Mucosa of stomach (tissue), 1 donor: ENCODE results near the gene ATP6AP1.

ENCODE experiments used
- H3K27me3 ChIP-seq: one replicate; pipeline ENCODE4 v1.7.0; 2013; ENCODE audit warnings: mild to moderate bottlenecking, low read length; ENCODE audit not compliant: control insufficient read depth, insufficient read depth
- H3K36me3 ChIP-seq: one replicate; pipeline ENCODE4 v1.7.0; 2013; ENCODE audit warnings: low read length; ENCODE audit not compliant: control insufficient read depth, insufficient read depth
- H3K4me1 ChIP-seq: one replicate; pipeline ENCODE4 v1.7.0; 2013; ENCODE audit warnings: mild to moderate bottlenecking, low read length; ENCODE audit not compliant: control insufficient read depth, insufficient read depth
- H3K4me3 ChIP-seq: one replicate; pipeline ENCODE4 v1.7.0; 2013; ENCODE audit warnings: low read length
- H3K9ac ChIP-seq: one replicate; pipeline ENCODE4 v1.7.0; 2013; ENCODE audit warnings: mild to moderate bottlenecking, low read length, moderate library complexity
- H3K9me3 ChIP-seq: one replicate; pipeline ENCODE4 v1.7.0; 2013; ENCODE audit warnings: mild to moderate bottlenecking, low read length, moderate library complexity; ENCODE audit not compliant: control insufficient read depth
- donor health status: Pancreatic carcinoma.

ATP6AP1 gene

DNA sequence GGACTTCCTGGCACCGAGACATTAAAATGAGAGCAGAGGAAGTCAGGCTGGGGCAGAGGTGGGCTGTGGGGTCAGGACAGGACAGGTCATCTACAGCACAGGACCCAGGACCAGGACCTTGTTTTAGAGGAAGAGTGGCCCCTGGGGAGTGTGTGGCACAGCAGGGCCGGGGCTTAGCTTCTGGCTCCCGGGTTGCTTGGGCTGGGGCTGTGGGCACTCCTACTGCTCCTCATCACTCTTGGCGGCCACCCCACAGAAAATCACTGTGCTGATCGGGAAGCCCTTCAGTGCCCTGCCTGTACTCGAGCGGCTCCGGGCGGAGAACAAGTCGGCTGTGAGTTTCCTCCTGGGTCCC lies 8.1 kb upstream of the ATP6AP1 start:
- Histone ChIP-seq H3K27me3 (no peaks in the 10 kb centered on the region), H3K9ac (no peak overlapping the region), H3K4me3 (no peak overlapping the region), H3K4me1 (no peaks in the 10 kb centered on the region), H3K9me3 (no peaks in the 10 kb centered on the region), H3K36me3 (no peaks in the 10 kb centered on the region)

DNA sequence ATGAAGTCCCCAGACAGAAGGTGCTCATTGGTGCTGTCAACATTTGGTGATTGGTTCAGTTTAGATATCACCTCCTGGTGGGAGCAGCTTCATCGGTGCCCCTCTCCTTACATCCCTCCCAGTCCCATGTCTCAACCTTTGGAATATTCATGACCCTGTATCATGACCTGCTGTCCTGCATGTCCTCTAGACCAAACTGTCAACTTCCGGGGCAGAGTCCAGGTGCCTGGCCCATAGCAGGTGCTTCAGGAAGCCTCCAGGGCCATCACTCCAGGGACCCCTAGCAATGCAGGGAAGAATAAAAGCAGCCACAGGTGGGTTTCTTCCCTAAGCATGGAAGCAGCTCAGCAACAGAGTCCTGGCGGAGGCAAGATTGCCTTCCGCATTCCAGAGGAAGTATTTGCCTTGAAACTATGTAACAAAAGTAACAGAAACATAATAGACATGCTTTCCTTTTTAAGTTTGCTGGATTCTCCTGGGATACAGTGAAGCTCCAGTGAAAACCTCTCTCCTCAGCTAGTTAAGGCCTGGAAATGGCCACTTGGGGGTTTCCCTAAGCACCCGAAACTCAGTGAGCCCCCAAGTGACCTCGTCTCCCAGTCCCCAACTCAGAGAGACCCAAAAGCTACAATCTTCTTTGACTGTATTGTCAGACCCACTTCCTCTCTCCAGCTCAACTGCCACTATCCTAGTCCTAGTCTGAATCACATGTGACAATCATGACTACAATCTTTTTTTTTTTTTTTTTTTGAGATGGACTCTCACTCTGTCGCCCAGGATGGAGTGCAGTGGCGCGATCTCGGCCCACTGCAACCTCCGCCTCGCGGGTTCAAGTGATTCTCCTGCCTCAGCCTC lies 1.3 kb upstream of the ATP6AP1 start:
- no peak overlapping the region for H3K9ac ChIP-seq
- no peaks in the 10 kb centered on the region for H3K36me3 ChIP-seq
- H3K4me3 ChIP-seq: no peak overlapping the region

DNA sequence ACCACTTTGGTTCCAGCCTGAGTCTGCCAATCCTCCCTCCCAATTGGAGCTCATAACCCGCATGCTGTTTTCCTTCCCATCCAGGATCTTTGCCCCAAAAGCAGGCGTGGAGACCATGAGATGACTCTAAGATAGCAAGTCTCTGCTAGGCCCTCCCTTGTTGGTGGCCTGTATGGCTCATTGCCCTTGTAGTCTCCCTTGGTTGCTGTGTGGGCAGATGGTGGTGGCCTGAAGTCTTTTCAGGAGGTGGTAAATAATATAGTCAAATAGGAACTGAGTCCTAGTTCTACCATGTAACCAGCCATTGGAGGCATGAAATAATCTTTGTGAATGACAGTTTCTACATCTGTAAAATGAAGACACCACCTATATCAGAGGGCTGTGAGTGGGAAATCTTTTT lies 1.2 kb downstream of the ATP6AP1 start:
- Histone ChIP-seq H3K36me3 (no peaks in the 10 kb centered on the region), H3K9ac (peak overlapping the region; percentile 53), H3K27me3 (no peaks in the 10 kb centered on the region), H3K9me3 (no peaks in the 10 kb centered on the region), H3K4me1 (peaks cover 22% of the 10 kb centered on the region), H3K4me3 (no peak overlapping the region)

More for the DNA sequence above, 1.3 kb upstream of the ATP6AP1 start:
- H3K27me3 ChIP-seq: no peaks in the 10 kb centered on the region
- no peaks in the 10 kb centered on the region for H3K9me3 ChIP-seq
- H3K4me1 ChIP-seq: peaks cover 22% of the 10 kb centered on the region

DNA sequence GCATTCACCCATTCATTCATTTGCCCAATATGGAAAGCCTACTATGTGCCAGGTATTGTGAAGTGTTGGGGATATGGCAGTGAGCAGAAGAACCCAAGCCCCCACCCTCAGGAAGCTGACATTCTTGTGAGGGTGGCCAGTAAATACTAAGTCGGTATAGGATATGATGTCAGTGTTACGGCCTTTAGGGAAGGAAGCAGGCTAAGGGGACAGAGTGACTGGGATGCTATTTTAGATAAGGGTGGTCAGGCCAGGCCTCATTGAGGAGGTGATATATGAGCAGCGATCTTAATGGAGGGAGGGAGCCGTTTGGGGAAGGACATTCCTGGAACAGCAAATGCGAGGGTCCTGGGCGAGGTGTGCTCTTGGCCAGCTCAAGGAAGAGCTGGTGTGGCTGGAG lies 2.0 kb downstream of the ATP6AP1 start:
- Histone ChIP-seq H3K27me3 (no peaks in the 10 kb centered on the region), H3K36me3 (no peaks in the 10 kb centered on the region), H3K9ac (peak overlapping the region; percentile 15), H3K4me1 (peaks cover 22% of the 10 kb centered on the region), H3K4me3 (no peak overlapping the region), H3K9me3 (no peaks in the 10 kb centered on the region)

DNA sequence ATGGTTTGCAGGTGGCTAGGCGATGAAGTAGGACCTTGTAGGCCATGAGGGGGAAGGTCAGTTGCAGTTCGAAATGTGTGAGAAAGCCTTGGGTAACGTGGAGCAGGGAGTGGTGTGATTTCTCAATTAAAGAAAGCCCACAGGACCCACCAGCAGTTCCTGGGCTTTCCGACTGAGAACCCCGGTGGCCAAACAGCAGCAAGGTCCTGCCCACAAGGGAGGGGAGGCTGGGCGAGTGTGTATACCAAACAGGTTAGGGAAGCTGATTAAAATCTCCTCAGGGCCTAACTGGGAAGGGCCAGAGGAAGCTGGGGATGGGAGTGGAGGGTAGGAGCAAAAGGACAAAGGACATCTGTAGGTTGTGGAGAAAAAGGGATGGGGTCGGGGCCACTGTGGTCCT lies 2.4 kb downstream of the ATP6AP1 start:
- H3K4me3 ChIP-seq: no peak overlapping the region
- peaks cover 22% of the 10 kb centered on the region for H3K4me1 ChIP-seq
- H3K36me3 ChIP-seq: no peaks in the 10 kb centered on the region
- H3K27me3 ChIP-seq: no peaks in the 10 kb centered on the region
- H3K9me3 ChIP-seq: no peaks in the 10 kb centered on the region
- H3K9ac ChIP-seq: peak overlapping the region; percentile 15

DNA sequence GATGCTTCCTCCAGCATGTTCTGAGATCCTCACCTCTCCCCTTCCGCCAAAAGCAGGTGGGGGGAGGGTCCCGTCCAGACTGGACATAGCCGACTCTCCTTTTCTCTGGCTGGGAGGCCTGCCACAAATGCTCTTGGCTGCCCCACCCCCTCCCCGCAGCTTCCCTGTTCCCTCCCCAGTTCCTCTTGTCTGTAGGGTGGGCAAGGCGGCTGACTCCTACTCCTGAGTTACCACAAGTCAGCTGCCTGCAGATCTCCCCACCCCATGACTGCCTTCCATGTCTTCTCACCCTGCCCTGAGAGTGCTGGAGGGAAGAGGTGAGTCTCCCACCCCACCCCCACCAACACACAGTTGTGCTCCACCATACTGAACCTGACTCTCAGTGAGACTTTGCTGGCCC lies 2.9 kb downstream of the ATP6AP1 start:
- Histone ChIP-seq H3K27me3 (no peaks in the 10 kb centered on the region), H3K4me1 (peaks cover 22% of the 10 kb centered on the region), H3K4me3 (no peak overlapping the region), H3K9ac (no peak overlapping the region), H3K36me3 (no peaks in the 10 kb centered on the region), H3K9me3 (no peaks in the 10 kb centered on the region)

DNA sequence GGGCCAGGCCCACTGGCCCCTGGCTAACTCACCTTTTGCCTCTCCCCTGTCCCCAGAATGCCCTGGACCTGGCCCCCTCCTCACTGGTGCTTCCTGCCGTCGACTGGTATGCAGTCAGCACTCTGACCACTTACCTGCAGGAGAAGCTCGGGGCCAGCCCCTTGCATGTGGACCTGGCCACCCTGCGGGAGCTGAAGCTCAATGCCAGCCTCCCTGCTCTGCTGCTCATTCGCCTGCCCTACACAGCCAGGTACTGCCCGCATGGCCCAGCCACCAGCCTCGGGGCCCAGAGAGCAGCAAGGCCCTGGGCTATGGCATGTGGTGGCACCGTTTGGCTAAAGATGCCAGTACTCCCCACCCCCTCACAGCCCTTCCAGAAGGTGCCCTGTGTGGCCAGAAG lies 3.7 kb downstream of the ATP6AP1 start:
- no peaks in the 10 kb centered on the region for H3K36me3 ChIP-seq
- no peak overlapping the region for H3K9ac ChIP-seq
- no peaks in the 10 kb centered on the region for H3K27me3 ChIP-seq
- no peak overlapping the region for H3K4me3 ChIP-seq
- peaks cover 20% of the 10 kb centered on the region for H3K4me1 ChIP-seq
- no peaks in the 10 kb centered on the region for H3K9me3 ChIP-seq

DNA sequence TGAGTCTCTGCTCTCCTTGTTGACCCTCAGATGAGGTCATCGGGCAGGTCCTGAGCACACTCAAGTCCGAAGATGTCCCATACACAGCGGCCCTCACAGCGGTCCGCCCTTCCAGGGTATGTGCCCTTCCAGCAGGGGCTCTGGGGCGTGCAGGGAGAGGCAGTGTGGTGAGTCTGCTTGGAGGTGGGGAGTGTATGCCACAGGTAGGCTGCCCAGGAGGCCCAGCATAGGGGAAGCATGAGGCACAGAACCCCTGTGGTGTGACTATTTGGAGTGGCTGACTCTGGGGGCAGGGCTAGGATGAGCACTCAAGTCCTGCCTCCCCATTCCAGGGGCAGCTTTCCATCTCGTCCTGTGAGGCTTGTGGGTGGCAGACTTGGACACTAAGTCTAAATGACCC lies 5.1 kb downstream of the ATP6AP1 start:
- Histone ChIP-seq H3K9me3 (no peaks in the 10 kb centered on the region), H3K9ac (no peak overlapping the region), H3K4me1 (peaks cover 21% of the 10 kb centered on the region), H3K4me3 (no peak overlapping the region), H3K27me3 (no peaks in the 10 kb centered on the region), H3K36me3 (no peaks in the 10 kb centered on the region)

DNA sequence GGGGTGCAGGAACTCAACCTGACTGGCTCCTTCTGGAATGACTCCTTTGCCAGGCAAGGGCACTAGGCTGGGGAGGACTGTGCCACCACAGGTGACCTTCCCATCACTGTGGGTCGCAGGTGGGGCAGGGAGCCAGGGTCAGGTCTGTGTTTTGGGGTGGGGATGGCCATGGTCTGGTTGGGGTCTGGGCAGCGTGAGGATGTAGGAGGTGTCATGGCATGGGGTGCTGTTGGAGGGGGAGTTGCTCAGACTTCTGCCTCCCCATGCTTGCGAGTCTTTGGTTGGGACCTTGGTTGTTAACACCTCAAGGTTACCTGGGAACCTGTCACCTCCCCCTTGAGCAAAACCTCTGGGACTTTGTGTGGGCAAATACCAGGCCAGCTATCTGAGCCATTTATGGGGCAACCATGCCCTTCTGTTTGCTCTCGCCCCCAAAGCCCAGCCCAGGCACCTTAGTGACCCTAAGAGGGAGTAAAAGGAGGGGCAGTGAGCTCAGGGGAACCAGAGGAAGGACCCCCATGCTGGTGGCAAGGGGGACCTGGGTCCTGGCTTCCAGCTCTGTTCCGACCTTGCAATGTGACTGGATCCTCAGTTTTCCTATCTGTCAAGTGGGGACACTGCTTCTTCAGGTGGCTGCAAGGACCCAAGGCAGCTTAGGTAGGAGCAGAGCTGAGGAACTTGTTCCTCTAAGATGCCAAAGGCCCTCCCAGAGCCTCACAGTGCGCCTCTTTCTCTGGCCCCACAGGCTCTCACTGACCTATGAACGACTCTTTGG lies 6.1 kb downstream of the ATP6AP1 start:
- H3K9me3 ChIP-seq: no peaks in the 10 kb centered on the region
- no peaks in the 10 kb centered on the region for H3K27me3 ChIP-seq
- no peak overlapping the region for H3K9ac ChIP-seq
- H3K36me3 ChIP-seq: no peaks in the 10 kb centered on the region
- H3K4me3 ChIP-seq: no peak overlapping the region
- peaks cover 18% of the 10 kb centered on the region for H3K4me1 ChIP-seq

DNA sequence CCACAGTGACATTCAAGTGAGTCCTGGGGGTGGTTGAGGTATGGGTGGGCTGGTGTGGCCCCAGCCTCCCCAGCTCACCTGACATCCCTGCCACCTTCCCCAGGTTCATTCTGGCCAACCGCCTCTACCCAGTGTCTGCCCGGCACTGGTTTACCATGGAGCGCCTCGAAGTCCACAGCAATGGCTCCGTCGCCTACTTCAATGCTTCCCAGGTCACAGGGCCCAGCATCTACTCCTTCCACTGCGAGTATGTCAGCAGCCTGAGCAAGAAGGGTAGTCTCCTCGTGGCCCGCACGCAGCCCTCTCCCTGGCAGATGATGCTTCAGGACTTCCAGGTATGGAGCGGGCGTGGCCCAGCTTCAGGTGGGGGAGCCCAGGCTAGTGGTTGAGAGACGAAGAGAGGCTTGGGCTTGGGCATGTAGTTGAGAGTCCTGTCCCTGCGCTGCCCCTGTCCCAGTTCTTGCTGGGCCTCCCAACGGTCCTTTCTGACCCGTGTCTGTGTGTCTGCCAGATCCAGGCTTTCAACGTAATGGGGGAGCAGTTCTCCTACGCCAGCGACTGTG lies 6.8 kb downstream of the ATP6AP1 start:
- Histone ChIP-seq H3K9me3 (no peaks in the 10 kb centered on the region), H3K4me3 (no peak overlapping the region), H3K36me3 (no peaks in the 10 kb centered on the region), H3K9ac (no peak overlapping the region), H3K4me1 (peaks cover 16% of the 10 kb centered on the region), H3K27me3 (no peaks in the 10 kb centered on the region)

DNA sequence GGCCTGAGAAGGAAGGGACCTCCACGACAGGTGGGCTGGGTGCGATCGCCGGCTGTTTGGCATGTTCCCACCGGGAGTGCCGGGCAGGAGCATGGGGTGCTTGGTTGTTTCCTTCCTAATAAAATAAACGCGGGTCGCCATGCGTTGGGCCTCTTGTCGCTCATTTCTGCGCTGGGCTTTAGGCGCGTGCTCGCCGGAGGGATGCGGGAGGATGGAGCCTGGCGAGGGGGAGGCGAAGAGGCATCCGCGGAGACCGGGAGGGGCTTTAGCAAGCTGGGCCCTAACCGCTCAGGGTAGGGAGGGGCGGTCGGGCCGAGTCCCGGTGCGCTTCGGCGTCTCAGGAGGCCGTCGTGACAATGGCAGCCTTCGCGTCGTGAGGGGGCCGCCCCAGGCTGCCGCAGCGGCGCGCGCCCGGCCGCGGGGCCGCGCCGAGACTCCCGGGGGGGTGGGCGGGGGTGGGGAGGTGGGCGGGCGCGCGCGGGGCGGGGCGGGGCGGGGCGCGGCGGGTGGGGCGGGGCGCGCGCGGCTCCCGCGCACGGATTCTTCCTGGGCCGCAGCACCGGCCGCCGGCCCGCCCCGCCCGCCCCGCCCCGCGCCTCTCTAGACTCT lies 8.0 kb downstream of the ATP6AP1 start:
- no peak overlapping the region for H3K4me3 ChIP-seq
- peaks cover 10% of the 10 kb centered on the region for H3K4me1 ChIP-seq
- H3K9ac ChIP-seq: no peak overlapping the region
- no peaks in the 10 kb centered on the region for H3K9me3 ChIP-seq
- H3K36me3 ChIP-seq: no peaks in the 10 kb centered on the region
- no peaks in the 10 kb centered on the region for H3K27me3 ChIP-seq
